ENCODE results near the gene ARHGEF39.
"Not testable (repeated sequence)": the region's sequence is repeated elsewhere in the genome, so short reads cannot be mapped to it uniquely, and the experiment has no call there.

The ARHGEF39 gene

DNA sequence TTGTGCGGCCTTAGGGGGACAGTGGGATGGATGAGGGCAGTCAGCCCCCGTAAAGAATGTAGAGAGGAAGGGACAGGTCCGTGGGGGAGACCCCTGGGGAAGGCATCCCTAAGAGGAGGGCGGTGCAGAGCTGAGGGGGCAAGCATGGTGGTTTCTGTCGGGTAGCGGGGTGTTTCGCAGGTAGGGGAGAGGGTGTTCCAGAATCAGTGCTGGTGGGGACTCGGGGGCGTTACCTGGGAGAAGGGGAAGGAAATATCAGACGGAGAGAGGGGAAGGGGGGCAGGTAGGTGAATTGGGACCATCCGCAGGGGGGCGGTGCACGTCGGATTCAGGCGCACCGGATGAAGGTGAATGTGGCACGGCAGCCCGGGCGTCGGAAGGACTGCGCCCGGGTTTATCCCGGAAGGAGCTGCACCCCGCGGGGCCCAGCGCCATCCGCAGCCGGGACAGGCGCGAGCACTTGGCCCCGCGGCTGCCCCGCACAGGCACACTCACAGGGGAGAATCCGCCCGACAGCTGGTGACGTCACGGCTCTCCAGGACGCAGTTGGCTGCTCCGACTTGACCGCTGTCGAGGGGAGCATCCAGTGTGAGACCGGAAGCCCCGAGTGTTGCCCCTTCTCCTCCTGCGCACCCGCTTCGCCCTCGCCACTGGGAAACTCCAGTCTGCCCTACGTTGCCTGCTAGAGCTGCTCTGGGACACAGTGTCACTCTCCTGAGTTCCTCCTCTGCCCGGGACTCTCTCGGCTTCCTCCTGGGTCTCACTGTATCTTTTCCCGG, 48.1 kb downstream of the ARHGEF39 start:
- DNase-seq: no peak

GRCh38 chr9:35615981-35616680, 48.9 kb downstream of the ARHGEF39 start:
- DNase-seq: no peak

- DNase-seq: no peak
Measured at GRCh38 chr9:35612843-35613242, 52.2 kb downstream of the ARHGEF39 start.

- not testable (repeated sequence) for DNase-seq
Measured at GRCh38 chr9:35612066-35612465, 52.9 kb downstream of the ARHGEF39 start.

DNA sequence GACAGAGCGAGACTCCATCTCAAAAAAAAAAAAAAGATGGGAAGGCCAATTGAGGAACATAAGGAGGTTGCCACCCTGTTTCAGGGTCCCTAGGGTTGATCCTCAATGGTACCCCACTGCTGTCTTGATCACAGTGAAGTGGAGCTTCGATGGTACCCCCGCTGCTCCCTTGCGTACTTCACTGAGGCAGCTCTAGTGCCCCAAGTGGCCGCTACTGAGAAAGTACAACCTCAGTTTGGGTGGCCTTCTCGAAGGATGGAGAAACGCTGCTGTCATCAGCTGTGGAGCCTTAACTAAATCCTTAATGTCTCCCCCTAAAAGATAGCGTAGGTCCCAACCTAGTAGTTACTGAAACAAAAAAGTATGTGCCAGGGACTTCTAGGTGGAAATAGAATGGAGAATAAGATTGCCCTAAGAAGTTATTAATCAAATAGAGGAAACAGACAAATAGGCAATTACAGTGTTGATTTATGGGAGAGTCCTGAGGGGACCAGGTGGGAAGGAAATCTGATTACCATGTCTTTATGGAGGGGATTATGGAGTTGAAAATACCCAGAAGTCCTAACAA, 53.7 kb downstream of the ARHGEF39 start:
- no peak for DNase-seq

DNA sequence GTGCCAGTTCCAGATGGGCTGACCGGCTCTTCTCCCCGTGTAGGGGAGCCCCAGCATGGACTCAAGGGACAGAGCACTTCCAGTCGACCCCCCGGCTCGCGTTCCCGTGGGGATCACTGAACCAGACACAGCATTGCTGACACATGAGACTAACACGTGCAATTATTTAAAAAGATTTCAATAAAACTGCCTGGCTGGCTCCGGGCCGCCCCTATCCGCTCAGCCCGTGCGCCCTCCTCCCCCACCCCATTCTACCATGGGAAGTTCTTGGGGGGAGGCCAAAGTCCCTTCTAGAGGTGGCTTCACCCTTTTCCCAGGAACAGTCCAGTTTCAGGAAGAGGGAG, 55.2 kb downstream of the ARHGEF39 start:
- no peak for DNase-seq
